Astrocyte (in vitro differentiated cells and primary cell): ENCODE results near the gene HSD17B4.

Experiments used
- EZH2 ChIP-seq: IDR thresholded peaks from 2 replicates; pipeline ENCODE4 v1.6.1; 2012; ENCODE audit warnings: mild to moderate bottlenecking, low read length, inconsistent platforms; ENCODE audit not compliant: insufficient read depth
- TF ChIP-seq, protein P1 (sequence below): IDR thresholded peaks from 2 replicates; pipeline ENCODE4 v1.5.1; 2011; ENCODE audit warnings: low read depth, mild to moderate bottlenecking, inconsistent platforms, low read length, moderate library complexity; ENCODE audit not compliant: insufficient read depth

DNA sequence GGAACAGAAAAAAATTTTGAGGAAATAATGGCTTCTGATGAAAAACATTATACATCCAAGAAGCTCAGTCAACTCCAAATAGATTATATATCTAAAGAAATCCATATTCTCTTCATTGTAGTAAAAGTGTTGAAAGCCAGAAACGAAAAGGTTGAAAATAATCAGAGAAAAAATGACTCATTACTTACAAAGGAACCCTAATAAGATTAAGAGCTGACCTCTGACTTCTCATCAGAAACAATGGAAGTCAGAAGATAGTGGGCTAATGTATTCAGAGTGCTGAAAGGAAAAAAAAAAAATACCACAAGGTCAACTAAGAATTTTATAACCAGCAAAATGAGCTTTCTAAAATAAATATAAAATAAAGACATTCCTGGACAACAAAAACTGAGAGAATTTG is 60.0 kb downstream of the HSD17B4 start:
- TF ChIP-seq, protein P1, sequence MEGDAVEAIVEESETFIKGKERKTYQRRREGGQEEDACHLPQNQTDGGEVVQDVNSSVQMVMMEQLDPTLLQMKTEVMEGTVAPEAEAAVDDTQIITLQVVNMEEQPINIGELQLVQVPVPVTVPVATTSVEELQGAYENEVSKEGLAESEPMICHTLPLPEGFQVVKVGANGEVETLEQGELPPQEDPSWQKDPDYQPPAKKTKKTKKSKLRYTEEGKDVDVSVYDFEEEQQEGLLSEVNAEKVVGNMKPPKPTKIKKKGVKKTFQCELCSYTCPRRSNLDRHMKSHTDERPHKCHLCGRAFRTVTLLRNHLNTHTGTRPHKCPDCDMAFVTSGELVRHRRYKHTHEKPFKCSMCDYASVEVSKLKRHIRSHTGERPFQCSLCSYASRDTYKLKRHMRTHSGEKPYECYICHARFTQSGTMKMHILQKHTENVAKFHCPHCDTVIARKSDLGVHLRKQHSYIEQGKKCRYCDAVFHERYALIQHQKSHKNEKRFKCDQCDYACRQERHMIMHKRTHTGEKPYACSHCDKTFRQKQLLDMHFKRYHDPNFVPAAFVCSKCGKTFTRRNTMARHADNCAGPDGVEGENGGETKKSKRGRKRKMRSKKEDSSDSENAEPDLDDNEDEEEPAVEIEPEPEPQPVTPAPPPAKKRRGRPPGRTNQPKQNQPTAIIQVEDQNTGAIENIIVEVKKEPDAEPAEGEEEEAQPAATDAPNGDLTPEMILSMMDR, result no peak
- TF ChIP-seq EZH2, result no peak
